ENCODE measurements around the gene TMEM88. TPM values are rescaled to one million over a fixed set of nuclear protein-coding genes. Genes with fewer than 3 reads are reported as not detected.
A peak's percentile ranks its signal among the peaks of the same experiment; 100 is the strongest.

Gene TMEM88
- total and polyA plus RNA-seq, 2 of the 13 experiments (the other 11 are each of a cell fraction or from before 2014, with no cell fraction given): 0.31 to 0.66 TPM

DNA sequence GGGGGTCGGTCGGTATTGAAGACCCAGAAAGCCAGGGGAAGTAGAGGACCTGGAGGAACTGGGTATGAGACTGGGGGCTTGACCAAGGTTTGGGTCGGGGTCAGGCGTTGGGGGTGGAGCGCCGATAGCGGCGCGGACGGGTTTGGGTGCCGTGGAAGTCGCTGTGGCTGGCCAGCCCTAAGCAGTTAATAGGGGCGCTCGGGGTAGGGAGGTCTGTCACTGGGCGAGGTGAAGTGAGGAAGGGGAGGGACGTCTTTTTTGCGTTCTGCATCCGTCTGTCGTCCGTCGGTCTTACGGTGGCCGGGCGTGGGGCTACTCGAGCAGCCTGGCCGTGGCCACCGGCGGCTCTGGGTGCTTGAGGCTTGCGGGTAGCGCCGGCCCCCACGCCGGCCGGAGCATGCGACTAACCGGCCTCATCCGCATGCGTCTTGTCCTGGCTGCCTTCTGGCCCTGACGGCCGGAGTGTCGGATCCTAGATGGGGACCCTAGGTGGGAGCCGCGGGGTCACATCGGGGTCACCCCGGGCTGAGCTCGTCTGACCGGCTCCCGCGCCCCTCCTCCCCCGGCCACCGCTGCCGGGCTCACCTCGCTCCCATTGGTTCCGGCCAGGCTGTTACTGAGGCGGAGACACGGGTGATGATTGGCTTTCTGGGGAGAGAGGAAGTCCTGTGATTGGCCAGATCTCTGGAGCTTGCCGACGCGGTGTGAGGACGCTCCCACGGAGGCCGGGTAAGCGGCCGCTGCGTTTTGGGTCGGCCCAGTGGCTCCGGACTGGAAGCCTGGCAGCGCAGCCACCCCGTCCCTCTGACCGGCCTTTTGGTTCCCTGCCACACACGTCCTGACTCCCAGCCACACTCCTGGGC lies 10.3 kb upstream of the TMEM88 start (continued):
- TF ChIP-seq, protein P1, sequence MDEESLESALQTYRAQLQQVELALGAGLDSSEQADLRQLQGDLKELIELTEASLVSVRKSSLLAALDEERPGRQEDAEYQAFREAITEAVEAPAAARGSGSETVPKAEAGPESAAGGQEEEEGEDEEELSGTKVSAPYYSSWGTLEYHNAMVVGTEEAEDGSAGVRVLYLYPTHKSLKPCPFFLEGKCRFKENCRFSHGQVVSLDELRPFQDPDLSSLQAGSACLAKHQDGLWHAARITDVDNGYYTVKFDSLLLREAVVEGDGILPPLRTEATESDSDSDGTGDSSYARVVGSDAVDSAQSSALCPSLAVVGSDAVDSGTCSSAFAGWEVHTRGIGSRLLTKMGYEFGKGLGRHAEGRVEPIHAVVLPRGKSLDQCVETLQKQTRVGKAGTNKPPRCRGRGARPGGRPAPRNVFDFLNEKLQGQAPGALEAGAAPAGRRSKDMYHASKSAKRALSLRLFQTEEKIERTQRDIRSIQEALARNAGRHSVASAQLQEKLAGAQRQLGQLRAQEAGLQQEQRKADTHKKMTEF (CRISPR knock-in tag; IDR thresholded peaks at IDR 0.05): 0 out of 2 replicates have a peak, but pooled peaks have one; percentile 42
- TF ChIP-seq ZNF326 (CRISPR knock-in tag; IDR thresholded peaks at IDR 0.05; ENCODE audit: borderline replicate concordance) (peak; percentile 61; the same call in 1 of the 2 replicates), NFYB (CRISPR knock-in tag; IDR thresholded peaks at IDR 0.05) (peak; percentile 88), PAWR (CRISPR knock-in tag; IDR thresholded peaks at IDR 0.05; ENCODE audit: borderline replicate concordance) (no peak), ZNF598 (CRISPR knock-in tag; IDR thresholded peaks at IDR 0.05; ENCODE audit: borderline replicate concordance) (peak; percentile 50; the same call in 1 of the 2 replicates), SP5 (CRISPR knock-in tag; IDR thresholded peaks at IDR 0.05; ENCODE audit: borderline replicate concordance, low read depth) (peak; percentile 17; the same call in 1 of the 2 replicates), PHF21A (CRISPR knock-in tag; IDR thresholded peaks at IDR 0.05) (0 out of 2 replicates have a peak, but pooled peaks have one; percentile 46), ATRX (CRISPR knock-in tag; IDR thresholded peaks at IDR 0.05; ENCODE audit: borderline replicate concordance) (no peak), HOXA3 (CRISPR knock-in tag; IDR thresholded peaks at IDR 0.05) (peak; percentile 58; the same call in 1 of the 2 replicates), RFXAP (CRISPR knock-in tag; IDR thresholded peaks at IDR 0.05; ENCODE audit: borderline replicate concordance) (peak; percentile 99), ZSCAN31 (CRISPR knock-in tag; IDR thresholded peaks at IDR 0.05; ENCODE audit: low read depth) (peak; percentile 51; the same call in 1 of the 2 replicates), HOXA9 (CRISPR knock-in tag; IDR thresholded peaks at IDR 0.05; ENCODE audit: borderline replicate concordance) (no peak)
- TF ChIP-seq, protein P2, sequence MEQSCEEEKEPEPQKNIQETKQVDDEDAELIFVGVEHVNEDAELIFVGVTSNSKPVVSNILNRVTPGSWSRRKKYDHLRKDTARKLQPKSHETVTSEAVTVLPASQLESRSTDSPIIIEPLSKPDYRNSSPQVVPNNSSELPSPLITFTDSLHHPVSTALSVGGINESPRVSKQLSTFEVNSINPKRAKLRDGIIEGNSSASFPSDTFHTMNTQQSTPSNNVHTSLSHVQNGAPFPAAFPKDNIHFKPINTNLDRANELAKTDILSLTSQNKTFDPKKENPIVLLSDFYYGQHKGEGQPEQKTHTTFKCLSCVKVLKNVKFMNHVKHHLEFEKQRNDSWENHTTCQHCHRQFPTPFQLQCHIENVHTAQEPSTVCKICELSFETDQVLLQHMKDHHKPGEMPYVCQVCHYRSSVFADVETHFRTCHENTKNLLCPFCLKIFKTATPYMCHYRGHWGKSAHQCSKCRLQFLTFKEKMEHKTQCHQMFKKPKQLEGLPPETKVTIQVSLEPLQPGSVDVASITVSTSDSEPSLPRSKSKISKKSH (CRISPR knock-in tag; IDR thresholded peaks at IDR 0.05; ENCODE audit: borderline replicate concordance): peak; percentile 7; the same call in 1 of the 2 replicates
- TF ChIP-seq, protein P3, sequence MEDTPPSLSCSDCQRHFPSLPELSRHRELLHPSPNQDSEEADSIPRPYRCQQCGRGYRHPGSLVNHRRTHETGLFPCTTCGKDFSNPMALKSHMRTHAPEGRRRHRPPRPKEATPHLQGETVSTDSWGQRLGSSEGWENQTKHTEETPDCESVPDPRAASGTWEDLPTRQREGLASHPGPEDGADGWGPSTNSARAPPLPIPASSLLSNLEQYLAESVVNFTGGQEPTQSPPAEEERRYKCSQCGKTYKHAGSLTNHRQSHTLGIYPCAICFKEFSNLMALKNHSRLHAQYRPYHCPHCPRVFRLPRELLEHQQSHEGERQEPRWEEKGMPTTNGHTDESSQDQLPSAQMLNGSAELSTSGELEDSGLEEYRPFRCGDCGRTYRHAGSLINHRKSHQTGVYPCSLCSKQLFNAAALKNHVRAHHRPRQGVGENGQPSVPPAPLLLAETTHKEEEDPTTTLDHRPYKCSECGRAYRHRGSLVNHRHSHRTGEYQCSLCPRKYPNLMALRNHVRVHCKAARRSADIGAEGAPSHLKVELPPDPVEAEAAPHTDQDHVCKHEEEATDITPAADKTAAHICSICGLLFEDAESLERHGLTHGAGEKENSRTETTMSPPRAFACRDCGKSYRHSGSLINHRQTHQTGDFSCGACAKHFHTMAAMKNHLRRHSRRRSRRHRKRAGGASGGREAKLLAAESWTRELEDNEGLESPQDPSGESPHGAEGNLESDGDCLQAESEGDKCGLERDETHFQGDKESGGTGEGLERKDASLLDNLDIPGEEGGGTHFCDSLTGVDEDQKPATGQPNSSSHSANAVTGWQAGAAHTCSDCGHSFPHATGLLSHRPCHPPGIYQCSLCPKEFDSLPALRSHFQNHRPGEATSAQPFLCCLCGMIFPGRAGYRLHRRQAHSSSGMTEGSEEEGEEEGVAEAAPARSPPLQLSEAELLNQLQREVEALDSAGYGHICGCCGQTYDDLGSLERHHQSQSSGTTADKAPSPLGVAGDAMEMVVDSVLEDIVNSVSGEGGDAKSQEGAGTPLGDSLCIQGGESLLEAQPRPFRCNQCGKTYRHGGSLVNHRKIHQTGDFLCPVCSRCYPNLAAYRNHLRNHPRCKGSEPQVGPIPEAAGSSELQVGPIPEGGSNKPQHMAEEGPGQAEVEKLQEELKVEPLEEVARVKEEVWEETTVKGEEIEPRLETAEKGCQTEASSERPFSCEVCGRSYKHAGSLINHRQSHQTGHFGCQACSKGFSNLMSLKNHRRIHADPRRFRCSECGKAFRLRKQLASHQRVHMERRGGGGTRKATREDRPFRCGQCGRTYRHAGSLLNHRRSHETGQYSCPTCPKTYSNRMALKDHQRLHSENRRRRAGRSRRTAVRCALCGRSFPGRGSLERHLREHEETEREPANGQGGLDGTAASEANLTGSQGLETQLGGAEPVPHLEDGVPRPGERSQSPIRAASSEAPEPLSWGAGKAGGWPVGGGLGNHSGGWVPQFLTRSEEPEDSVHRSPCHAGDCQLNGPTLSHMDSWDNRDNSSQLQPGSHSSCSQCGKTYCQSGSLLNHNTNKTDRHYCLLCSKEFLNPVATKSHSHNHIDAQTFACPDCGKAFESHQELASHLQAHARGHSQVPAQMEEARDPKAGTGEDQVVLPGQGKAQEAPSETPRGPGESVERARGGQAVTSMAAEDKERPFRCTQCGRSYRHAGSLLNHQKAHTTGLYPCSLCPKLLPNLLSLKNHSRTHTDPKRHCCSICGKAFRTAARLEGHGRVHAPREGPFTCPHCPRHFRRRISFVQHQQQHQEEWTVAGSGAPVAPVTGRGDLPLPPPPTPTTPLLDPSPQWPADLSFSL (CRISPR knock-in tag; IDR thresholded peaks at IDR 0.05): 0 out of 2 replicates have a peak, but pooled peaks have one; percentile 26
- TF ChIP-seq, protein P4, sequence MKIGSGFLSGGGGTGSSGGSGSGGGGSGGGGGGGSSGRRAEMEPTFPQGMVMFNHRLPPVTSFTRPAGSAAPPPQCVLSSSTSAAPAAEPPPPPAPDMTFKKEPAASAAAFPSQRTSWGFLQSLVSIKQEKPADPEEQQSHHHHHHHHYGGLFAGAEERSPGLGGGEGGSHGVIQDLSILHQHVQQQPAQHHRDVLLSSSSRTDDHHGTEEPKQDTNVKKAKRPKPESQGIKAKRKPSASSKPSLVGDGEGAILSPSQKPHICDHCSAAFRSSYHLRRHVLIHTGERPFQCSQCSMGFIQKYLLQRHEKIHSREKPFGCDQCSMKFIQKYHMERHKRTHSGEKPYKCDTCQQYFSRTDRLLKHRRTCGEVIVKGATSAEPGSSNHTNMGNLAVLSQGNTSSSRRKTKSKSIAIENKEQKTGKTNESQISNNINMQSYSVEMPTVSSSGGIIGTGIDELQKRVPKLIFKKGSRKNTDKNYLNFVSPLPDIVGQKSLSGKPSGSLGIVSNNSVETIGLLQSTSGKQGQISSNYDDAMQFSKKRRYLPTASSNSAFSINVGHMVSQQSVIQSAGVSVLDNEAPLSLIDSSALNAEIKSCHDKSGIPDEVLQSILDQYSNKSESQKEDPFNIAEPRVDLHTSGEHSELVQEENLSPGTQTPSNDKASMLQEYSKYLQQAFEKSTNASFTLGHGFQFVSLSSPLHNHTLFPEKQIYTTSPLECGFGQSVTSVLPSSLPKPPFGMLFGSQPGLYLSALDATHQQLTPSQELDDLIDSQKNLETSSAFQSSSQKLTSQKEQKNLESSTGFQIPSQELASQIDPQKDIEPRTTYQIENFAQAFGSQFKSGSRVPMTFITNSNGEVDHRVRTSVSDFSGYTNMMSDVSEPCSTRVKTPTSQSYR (CRISPR knock-in tag; IDR thresholded peaks at IDR 0.05; ENCODE audit: borderline replicate concordance): peak; percentile 63; the same call in 1 of the 2 replicates

Data from HepG2 (cell line).